ENCODE data around the gene PPP1R3E. TPM values are rescaled to one million over a fixed set of nuclear protein-coding genes. Genes with fewer than 3 reads are reported as not detected.

The PPP1R3E gene
- total RNA-seq, 1 donor from 2014 or later, result 10.8 TPM

DNA sequence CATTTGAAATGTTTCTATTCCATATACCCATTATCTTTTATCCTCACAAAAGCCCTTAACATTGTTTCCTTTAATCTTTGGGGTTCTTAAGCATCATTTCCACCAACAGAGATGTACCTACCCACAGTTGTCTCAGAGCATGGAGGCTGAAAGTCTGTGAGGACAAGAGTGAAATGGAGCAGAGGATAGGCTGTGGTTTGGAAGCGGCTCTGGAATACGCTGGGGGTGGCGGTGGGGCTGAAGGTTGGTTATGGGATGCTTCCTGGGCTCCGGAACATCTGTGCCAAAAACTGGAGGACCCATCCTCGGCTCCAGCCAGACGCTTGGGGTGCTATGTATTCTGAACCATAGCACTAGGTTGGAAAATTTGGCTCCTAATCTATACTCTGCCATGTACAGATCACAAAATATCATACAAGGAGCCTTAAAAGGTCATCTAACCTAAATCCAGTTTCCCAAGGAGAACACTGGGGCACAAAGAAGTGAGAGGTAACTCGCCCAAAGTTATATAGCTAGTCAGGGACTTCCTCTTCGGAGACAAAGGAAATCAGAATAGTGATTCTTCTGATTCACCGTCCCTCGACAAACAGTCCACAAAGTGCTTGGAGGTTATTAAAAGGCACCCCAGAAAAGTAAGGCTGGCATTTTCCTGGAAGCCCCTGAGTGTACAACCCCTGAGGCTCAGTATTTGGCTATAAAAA is 2.5 kb downstream of the PPP1R3E start:
- Mint-ChIP-seq H3K36me3 (ENCODE audit: unreplicated experiment) (peaks cover 9% of the 10 kb centered on the region), H3K27me3 (ENCODE audit: unreplicated experiment) (peaks cover 20% of the 10 kb centered on the region), H3K27ac (ENCODE audit: unreplicated experiment) (peak overlapping the region; percentile 97), H3K4me1 (ENCODE audit: low read depth, unreplicated experiment) (peaks cover 5% of the 10 kb centered on the region), H3K9me3 (ENCODE audit: unreplicated experiment) (peaks cover 17% of the 10 kb centered on the region), H3K4me3 (ENCODE audit: unreplicated experiment) (peak overlapping the region; percentile 94)
- TF ChIP-seq, protein P1, sequence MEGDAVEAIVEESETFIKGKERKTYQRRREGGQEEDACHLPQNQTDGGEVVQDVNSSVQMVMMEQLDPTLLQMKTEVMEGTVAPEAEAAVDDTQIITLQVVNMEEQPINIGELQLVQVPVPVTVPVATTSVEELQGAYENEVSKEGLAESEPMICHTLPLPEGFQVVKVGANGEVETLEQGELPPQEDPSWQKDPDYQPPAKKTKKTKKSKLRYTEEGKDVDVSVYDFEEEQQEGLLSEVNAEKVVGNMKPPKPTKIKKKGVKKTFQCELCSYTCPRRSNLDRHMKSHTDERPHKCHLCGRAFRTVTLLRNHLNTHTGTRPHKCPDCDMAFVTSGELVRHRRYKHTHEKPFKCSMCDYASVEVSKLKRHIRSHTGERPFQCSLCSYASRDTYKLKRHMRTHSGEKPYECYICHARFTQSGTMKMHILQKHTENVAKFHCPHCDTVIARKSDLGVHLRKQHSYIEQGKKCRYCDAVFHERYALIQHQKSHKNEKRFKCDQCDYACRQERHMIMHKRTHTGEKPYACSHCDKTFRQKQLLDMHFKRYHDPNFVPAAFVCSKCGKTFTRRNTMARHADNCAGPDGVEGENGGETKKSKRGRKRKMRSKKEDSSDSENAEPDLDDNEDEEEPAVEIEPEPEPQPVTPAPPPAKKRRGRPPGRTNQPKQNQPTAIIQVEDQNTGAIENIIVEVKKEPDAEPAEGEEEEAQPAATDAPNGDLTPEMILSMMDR (IDR thresholded peaks at IDR 0.05; ENCODE audit: partially characterized antibody, unreplicated experiment), result no peak
- DNase-seq, result no peak

DNA sequence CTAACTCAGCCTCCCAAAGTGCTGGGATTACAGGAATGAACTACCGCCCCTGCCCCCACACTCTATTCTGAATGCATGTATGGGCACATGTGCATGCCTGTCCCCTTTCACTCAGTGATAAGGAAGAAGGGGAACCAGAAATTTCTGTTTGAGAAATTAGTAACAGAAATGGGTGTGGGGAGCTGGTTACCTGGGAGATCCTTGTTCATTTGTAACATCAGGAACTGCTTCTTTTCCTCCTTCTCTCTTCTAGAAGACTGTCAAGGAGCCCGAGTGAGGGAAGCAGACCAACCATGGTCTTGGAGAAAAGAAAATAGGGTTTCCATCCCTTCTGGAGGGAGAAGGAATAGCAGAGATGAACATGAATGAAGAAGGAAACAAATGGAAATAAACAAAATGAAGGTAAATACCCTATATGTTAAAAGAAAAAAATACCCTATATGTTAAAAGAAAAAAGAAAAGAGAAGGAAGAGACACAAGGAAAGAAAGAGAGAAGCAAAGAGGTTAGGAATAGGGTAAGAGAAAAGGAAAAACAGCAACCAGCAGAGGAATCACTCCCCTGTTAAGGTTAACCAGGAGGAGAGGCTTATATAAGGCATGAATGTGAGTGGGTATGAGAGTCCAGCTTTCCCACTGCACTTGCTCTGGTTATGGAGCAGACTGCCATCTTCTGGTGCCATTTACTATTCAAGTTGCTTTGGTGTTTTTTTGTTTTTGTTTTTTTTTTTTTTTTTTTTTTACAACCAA is 3.3 kb downstream of the PPP1R3E start:
- Mint-ChIP-seq H3K9me3 (ENCODE audit: unreplicated experiment) (peaks cover 19% of the 10 kb centered on the region), H3K4me3 (ENCODE audit: unreplicated experiment) (peak overlapping the region; percentile 67), H3K27ac (ENCODE audit: unreplicated experiment) (no peak overlapping the region), H3K36me3 (ENCODE audit: unreplicated experiment) (peaks cover 9% of the 10 kb centered on the region), H3K27me3 (ENCODE audit: unreplicated experiment) (peaks cover 17% of the 10 kb centered on the region), H3K4me1 (ENCODE audit: low read depth, unreplicated experiment) (peaks cover 5% of the 10 kb centered on the region)
- DNase-seq, result no peak
- TF ChIP-seq, protein P1 (IDR thresholded peaks at IDR 0.05; ENCODE audit: partially characterized antibody, unreplicated experiment), result peak; percentile 4

DNA sequence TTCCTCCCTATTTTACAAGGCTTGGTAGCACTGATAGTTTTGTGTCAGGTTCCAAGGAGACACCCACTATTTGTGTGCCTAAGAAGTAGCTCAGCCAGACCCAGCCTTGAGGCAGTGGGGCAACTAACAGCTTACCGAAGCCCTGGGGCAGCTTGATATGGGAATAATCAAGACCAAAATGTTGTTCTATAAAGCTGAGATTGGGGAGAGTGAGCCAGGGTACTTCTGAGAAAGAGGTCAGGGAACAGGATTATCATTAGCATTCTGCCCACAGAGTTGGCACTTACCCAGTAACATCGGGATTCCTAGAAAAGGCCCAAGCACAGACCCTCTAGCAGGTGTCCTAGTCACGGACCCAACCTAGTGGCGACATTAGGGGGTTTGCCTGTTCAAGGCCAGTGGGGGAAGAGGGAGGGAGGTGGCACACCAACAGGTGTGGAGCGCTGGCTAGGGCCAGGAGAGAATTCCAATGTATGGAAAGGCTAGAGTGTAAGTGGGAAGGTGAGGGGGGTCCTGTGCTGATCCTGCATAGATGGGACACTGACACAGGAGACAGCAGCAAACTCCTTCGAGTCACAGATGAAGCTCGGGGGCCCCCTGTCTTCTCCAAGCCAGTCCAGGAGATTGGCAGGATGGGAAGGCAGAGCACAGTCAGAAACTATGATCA is 4.9 kb downstream of the PPP1R3E start:
- peak overlapping the region; percentile 20 for H3K4me3 Mint-ChIP-seq (ENCODE audit: unreplicated experiment)
- DNase-seq, result no peak
- TF ChIP-seq, protein P1 (IDR thresholded peaks at IDR 0.05; ENCODE audit: partially characterized antibody, unreplicated experiment), result no peak
- peaks cover 8% of the 10 kb centered on the region for H3K4me1 Mint-ChIP-seq (ENCODE audit: low read depth, unreplicated experiment)
- no peak overlapping the region for H3K27ac Mint-ChIP-seq (ENCODE audit: unreplicated experiment)
- H3K9me3 Mint-ChIP-seq (ENCODE audit: unreplicated experiment), result peaks cover 20% of the 10 kb centered on the region
- H3K36me3 Mint-ChIP-seq (ENCODE audit: unreplicated experiment), result peaks cover 9% of the 10 kb centered on the region
- H3K27me3 Mint-ChIP-seq (ENCODE audit: unreplicated experiment), result peaks cover 22% of the 10 kb centered on the region

DNA sequence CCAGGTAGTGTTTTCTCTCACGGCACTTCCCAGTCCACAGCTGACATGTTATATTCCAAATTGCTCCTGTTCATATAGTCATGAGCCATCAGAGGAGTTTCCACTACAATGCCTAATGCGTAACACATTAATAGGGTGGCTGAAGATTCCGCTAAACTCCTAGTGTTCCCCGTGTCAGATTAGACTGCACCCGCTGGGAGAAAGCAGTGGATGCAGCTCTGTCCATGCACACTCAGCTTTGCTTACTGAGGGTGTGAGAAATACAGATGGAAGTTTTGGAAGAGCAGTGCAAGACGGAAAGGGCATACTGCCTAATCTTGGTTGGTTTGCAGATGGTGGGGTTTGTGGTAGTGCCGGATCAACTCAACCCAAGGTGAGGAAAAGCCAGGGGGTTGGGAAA is 5.6 kb downstream of the PPP1R3E start:
- H3K4me3 Mint-ChIP-seq (ENCODE audit: unreplicated experiment), result peak overlapping the region; percentile 44
- TF ChIP-seq, protein P1 (IDR thresholded peaks at IDR 0.05; ENCODE audit: partially characterized antibody, unreplicated experiment), result no peak

More for the DNA sequence above, 5.6 kb downstream of the PPP1R3E start:
- H3K27ac Mint-ChIP-seq (ENCODE audit: unreplicated experiment), result no peak overlapping the region
- H3K4me1 Mint-ChIP-seq (ENCODE audit: low read depth, unreplicated experiment), result peaks cover 8% of the 10 kb centered on the region
- peaks cover 9% of the 10 kb centered on the region for H3K36me3 Mint-ChIP-seq (ENCODE audit: unreplicated experiment)
- DNase-seq, result no peak
- peaks cover 18% of the 10 kb centered on the region for H3K9me3 Mint-ChIP-seq (ENCODE audit: unreplicated experiment)
- peaks cover 19% of the 10 kb centered on the region for H3K27me3 Mint-ChIP-seq (ENCODE audit: unreplicated experiment)
